ENCODE results near the gene TELO2.

DNA sequence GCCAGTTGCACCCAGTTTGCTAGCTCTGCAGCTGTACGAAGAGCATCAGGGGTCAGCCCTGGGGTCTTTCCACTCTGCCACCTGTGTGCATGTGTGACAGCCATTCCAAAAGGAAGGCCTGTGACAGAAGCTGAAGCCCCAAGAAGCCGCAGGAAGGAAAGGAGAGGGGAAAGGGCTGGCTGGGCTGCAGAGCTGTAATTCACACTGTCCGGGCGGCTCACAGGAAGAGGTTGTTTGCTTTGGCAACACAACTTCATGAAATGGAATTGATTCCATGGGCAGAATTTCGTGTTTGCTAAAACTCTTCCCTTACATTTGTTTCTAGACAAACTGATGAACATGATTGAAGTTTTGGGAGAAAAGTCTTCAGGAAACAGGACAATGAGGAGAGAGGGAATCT lies 55.1 kb downstream of the TELO2 start:
- TF ChIP-seq, protein P1, sequence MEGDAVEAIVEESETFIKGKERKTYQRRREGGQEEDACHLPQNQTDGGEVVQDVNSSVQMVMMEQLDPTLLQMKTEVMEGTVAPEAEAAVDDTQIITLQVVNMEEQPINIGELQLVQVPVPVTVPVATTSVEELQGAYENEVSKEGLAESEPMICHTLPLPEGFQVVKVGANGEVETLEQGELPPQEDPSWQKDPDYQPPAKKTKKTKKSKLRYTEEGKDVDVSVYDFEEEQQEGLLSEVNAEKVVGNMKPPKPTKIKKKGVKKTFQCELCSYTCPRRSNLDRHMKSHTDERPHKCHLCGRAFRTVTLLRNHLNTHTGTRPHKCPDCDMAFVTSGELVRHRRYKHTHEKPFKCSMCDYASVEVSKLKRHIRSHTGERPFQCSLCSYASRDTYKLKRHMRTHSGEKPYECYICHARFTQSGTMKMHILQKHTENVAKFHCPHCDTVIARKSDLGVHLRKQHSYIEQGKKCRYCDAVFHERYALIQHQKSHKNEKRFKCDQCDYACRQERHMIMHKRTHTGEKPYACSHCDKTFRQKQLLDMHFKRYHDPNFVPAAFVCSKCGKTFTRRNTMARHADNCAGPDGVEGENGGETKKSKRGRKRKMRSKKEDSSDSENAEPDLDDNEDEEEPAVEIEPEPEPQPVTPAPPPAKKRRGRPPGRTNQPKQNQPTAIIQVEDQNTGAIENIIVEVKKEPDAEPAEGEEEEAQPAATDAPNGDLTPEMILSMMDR (IDR thresholded peaks at IDR 0.05), result no peak
- TF ChIP-seq ZFX (IDR thresholded peaks at IDR 0.05; ENCODE audit: borderline replicate concordance), result no peak
